Breast epithelium (tissue), 4 donors: ENCODE measurements around the gene REV3L. TPM values are rescaled to one million over a fixed set of nuclear protein-coding genes. Genes with fewer than 3 reads are reported as not detected.
"Not testable (repeated sequence)": the region's sequence is repeated elsewhere in the genome, so short reads cannot be mapped to it uniquely, and the experiment has no call there.

Experiments
- DNase-seq, 2 donors: peaks; one replicate each; pipeline ENCODE4 v3.0.0-alpha.2; 2019; ENCODE audit warnings: low spot score in 2 of 2
- H3K27ac ChIP-seq, 2 donors: fragments of 200-600 bp; sonication (generic) in 1 of 2; one replicate each; pipeline ENCODE4 v1.5.1; 2016 to 2019; ENCODE audit warnings: mild to moderate bottlenecking in 1 of 2
- H3K27me3 ChIP-seq, 2 donors: fragments of 200-600 bp; sonication (generic) in 1 of 2; one replicate each; pipeline versions ENCODE4 v1.5.1 to v1.6.0; 2017 to 2019; ENCODE audit warnings: control low read depth in 1 of 2, mild to moderate bottlenecking in 1 of 2
- H3K36me3 ChIP-seq: fragments of 200-600 bp; one replicate; pipeline ENCODE4 v1.5.1; 2019
- H3K4me1 ChIP-seq, 2 donors: fragments of 200-600 bp; sonication (generic); one replicate each; pipeline ENCODE4 v1.5.1; 2016 to 2019; ENCODE audit warnings: control low read depth in 1 of 2
- H3K4me3 ChIP-seq, 3 donors: fragments of 200-600 bp; sonication (generic); 1 replicate in 2 of 3; 2 replicates in 1 of 3; pipeline ENCODE4 v1.5.1; 2016 to 2019; ENCODE audit warnings: mild to moderate bottlenecking in 3 of 3, moderate library complexity in 2 of 3
- H3K9me3 ChIP-seq, 2 donors: fragments of 200-600 bp; sonication (generic) in 1 of 2; one replicate each; pipeline ENCODE4 v1.5.1; 2016 to 2019; ENCODE audit warnings: control low read depth in 1 of 2
- POLR2A ChIP-seq: fragments of 450-650 bp; IDR thresholded peaks from one replicate; pipeline ENCODE4 v1.6.1; 2016; ENCODE audit warnings: antibody characterized with exemption, mild to moderate bottlenecking, moderate library complexity
- POLR2AphosphoS5 ChIP-seq, 3 donors: sonication (generic); formaldehyde crosslinking; IDR thresholded peaks; one replicate each; pipeline ENCODE4 v1.6.1; 2017; ENCODE audit warnings: antibody characterized with exemption in 3 of 3
- intact Hi-C: fragments of 100-400 bp; cut with DNase I; formaldehyde crosslinking; loops from one replicate; pipeline ENCODE4 v1.15.1; 2023; ENCODE audit warnings: low total_unique reads
- total RNA-seq, 3 donors: library from RNA; depleted of rRNA; stranded (reverse); fragments of >200 nt; gene quantifications; one replicate each; pipeline ENCODE4 v1.1.0, GENCODE V29; 2016
- TF ChIP-seq, protein P1 (sequence below), 3 donors: fragments of 450-650 bp; IDR thresholded peaks; one replicate each; pipeline ENCODE4 v1.5.1; 2016 to 2017; ENCODE audit warnings: antibody characterized with exemption in 3 of 3, mild to moderate bottlenecking in 3 of 3, moderate library complexity in 3 of 3

REV3L gene
- total RNA-seq, 3 donors from 2014 or later = 50.3 to 108 (median 82.3) TPM

DNA sequence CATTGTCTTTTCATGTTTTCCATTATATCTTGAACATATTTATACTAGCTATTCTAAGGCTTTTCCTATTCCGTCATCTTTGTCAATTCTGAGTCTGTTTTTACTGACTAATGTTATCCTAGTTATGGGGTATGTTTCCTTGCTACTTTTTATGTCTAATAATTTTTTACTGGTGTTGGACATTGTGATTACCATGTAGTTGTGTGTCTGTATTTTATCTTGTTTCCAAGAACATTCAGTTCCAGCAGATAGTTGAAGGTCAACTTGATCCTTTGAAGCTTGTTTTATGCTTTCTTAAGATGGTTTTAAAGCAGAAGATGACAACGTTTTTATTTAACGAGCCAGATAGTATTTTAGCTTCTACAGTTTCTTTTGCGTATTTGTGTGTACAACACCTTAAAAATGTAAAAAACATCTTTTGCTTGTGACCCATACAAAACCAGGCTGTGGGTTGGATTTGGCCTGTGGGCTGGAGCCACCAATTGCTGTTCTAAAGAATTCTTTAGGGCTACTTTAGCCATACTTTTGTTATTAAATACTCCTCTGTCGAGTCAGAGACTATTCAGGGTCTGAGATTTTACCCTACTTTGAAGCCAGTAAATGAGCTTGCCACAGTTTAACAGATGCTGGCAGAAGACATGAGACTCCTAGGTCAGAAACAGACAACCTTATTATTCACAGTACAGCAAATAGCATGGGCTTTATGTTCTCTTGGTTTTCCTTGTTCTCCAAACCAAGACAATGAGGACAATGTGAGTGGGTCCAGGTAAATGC, 38.7 kb upstream of the REV3L start:
- no peak overlapping the region for H3K27ac ChIP-seq
- intact Hi-C loops = no loop called here

GRCh38 chr6:111520524-111520923, 37.5 kb upstream of the REV3L start:
- Histone ChIP-seq H3K4me1 (no peaks in the 10 kb centered on the region), H3K27ac (no peak overlapping the region), H3K27me3 (no peaks in the 10 kb centered on the region), H3K9me3 (peaks cover 0 to 7% of the 10 kb centered on the region in 2 donors), H3K36me3 (no peaks in the 10 kb centered on the region), H3K4me3 (no peak overlapping the region)
- DNase-seq = no peak
- intact Hi-C loops = no loop called here
- TF ChIP-seq, protein P1, sequence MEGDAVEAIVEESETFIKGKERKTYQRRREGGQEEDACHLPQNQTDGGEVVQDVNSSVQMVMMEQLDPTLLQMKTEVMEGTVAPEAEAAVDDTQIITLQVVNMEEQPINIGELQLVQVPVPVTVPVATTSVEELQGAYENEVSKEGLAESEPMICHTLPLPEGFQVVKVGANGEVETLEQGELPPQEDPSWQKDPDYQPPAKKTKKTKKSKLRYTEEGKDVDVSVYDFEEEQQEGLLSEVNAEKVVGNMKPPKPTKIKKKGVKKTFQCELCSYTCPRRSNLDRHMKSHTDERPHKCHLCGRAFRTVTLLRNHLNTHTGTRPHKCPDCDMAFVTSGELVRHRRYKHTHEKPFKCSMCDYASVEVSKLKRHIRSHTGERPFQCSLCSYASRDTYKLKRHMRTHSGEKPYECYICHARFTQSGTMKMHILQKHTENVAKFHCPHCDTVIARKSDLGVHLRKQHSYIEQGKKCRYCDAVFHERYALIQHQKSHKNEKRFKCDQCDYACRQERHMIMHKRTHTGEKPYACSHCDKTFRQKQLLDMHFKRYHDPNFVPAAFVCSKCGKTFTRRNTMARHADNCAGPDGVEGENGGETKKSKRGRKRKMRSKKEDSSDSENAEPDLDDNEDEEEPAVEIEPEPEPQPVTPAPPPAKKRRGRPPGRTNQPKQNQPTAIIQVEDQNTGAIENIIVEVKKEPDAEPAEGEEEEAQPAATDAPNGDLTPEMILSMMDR (IDR thresholded peaks at IDR 0.05) = no peak
- TF ChIP-seq POLR2AphosphoS5 (IDR thresholded peaks at IDR 0.05) (no peak), POLR2A (no peak)

More for the DNA sequence above, 38.7 kb upstream of the REV3L start:
- H3K9me3 ChIP-seq = peaks cover 0 to 7% of the 10 kb centered on the region in 2 donors
- no peaks in the 10 kb centered on the region for H3K4me1 ChIP-seq
- DNase-seq = no peak
- H3K36me3 ChIP-seq = no peaks in the 10 kb centered on the region
- TF ChIP-seq POLR2A (no peak), POLR2AphosphoS5 (IDR thresholded peaks at IDR 0.05) (no peak)
- TF ChIP-seq, protein P1 (IDR thresholded peaks at IDR 0.05) = no peak
- no peaks in the 10 kb centered on the region for H3K27me3 ChIP-seq
- no peak overlapping the region for H3K4me3 ChIP-seq

DNA sequence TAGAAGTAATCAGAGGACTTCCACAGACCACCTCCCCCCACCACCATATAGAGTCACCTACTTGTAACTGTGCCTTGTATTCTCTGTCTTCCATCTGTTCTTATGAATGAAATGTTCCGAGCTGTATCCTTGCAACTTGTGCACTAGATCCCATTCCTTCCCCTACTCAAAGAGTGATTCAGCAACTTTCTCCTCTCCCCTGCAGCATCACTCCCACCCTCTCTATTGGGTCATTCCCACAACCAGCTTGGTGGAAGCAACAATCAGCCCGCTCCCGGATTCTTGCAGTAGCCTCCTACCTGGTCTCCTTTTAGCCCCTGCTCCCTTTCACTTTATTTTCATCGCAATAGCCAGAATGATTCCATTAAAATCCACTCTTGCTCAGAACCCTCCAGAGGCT, 34.9 kb upstream of the REV3L start:
- H3K27ac ChIP-seq = no peak overlapping the region
- DNase-seq = no peak
- H3K9me3 ChIP-seq = peaks cover 0 to 7% of the 10 kb centered on the region in 2 donors
- TF ChIP-seq, protein P1 (IDR thresholded peaks at IDR 0.05) = no peak
- TF ChIP-seq POLR2AphosphoS5 (IDR thresholded peaks at IDR 0.05) (no peak), POLR2A (no peak)
- H3K27me3 ChIP-seq = no peaks in the 10 kb centered on the region
- no peak overlapping the region for H3K4me3 ChIP-seq
- intact Hi-C loops = no loop called here
- no peaks in the 10 kb centered on the region for H3K36me3 ChIP-seq
- no peaks in the 10 kb centered on the region for H3K4me1 ChIP-seq

GRCh38 chr6:111515259-111515658, 32.2 kb upstream of the REV3L start:
- Histone ChIP-seq H3K27ac (no peak overlapping the region), H3K36me3 (no peaks in the 10 kb centered on the region), H3K4me3 (no peak overlapping the region), H3K4me1 (no peaks in the 10 kb centered on the region), H3K9me3 (no peaks in the 10 kb centered on the region), H3K27me3 (no peaks in the 10 kb centered on the region)
- TF ChIP-seq POLR2A (no peak), POLR2AphosphoS5 (IDR thresholded peaks at IDR 0.05) (no peak)
- TF ChIP-seq, protein P1 (IDR thresholded peaks at IDR 0.05) = no peak
- DNase-seq = no peak
- intact Hi-C loops = no loop called here

GRCh38 chr6:111514531-111514930, 31.5 kb upstream of the REV3L start:
- intact Hi-C loops, H3K27ac ChIP-seq, H3K27me3 ChIP-seq, H3K4me1 ChIP-seq, H3K4me3 ChIP-seq, DNase-seq, H3K36me3 ChIP-seq, H3K9me3 ChIP-seq: not testable (repeated sequence)

- intact Hi-C loops, H3K36me3 ChIP-seq, H3K27me3 ChIP-seq, H3K4me1 ChIP-seq, H3K9me3 ChIP-seq, H3K27ac ChIP-seq, DNase-seq, H3K4me3 ChIP-seq: not testable (repeated sequence)
Measured at GRCh38 chr6:111507219-111507618, 24.2 kb upstream of the REV3L start.

- H3K27ac ChIP-seq, intact Hi-C loops, H3K9me3 ChIP-seq, DNase-seq, H3K4me1 ChIP-seq, H3K36me3 ChIP-seq, H3K4me3 ChIP-seq, H3K27me3 ChIP-seq: not testable (repeated sequence)
Measured at GRCh38 chr6:111505498-111505897, 22.5 kb upstream of the REV3L start.
